Prostate gland (tissue), 2 donors: ENCODE data around the gene MAML3.

Source experiments
- POLR2A ChIP-seq: fragments of 450-650 bp; IDR thresholded peaks from one replicate; pipeline ENCODE4 v1.6.1; 2016; ENCODE audit warnings: antibody characterized with exemption, mild to moderate bottlenecking
- POLR2AphosphoS5 ChIP-seq: sonication (generic); formaldehyde crosslinking; IDR thresholded peaks from one replicate; pipeline ENCODE4 v1.6.1; 2017; ENCODE audit warnings: antibody characterized with exemption
- TF ChIP-seq, protein P1 (sequence below), 4 experiments: fragments of 200-600 bp in 2 of 4; fragments of 450-650 bp in 2 of 4; sonication (generic) in 2 of 4; IDR thresholded peaks; 1 replicate in 3 of 4; 2 replicates in 1 of 4; pipeline ENCODE4 v1.5.1; 2016 to 2019; ENCODE audit warnings: antibody characterized with exemption in 4 of 4, mild to moderate bottlenecking in 2 of 4, moderate library complexity in 2 of 4

DNA sequence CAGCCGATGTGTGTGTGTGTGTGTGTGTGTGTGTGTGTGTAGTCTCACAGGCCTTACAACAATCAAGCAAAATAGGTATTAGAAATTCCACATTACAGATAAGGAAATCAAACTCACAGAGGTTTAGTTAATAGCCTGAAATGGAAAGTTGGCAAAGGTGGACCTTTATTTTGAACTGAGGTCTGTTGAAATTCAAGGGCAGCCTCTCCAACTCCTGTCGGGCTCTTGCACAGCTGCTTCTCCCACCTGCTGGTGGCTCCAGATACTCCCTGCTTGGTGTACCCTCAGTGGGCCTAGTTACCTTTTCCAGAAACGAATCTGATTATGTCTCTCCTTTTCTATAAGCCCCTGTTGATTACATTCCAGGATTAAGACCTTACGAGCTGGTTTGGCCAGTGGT is 292.5 kb downstream of the MAML3 start:
- TF ChIP-seq, protein P1, sequence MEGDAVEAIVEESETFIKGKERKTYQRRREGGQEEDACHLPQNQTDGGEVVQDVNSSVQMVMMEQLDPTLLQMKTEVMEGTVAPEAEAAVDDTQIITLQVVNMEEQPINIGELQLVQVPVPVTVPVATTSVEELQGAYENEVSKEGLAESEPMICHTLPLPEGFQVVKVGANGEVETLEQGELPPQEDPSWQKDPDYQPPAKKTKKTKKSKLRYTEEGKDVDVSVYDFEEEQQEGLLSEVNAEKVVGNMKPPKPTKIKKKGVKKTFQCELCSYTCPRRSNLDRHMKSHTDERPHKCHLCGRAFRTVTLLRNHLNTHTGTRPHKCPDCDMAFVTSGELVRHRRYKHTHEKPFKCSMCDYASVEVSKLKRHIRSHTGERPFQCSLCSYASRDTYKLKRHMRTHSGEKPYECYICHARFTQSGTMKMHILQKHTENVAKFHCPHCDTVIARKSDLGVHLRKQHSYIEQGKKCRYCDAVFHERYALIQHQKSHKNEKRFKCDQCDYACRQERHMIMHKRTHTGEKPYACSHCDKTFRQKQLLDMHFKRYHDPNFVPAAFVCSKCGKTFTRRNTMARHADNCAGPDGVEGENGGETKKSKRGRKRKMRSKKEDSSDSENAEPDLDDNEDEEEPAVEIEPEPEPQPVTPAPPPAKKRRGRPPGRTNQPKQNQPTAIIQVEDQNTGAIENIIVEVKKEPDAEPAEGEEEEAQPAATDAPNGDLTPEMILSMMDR (IDR thresholded peaks at IDR 0.05) = no peak
- no peak for TF ChIP-seq POLR2A
- no peak for TF ChIP-seq POLR2AphosphoS5
